ENCODE results near the gene SOSTDC1. TPM values are rescaled to one million over a fixed set of nuclear protein-coding genes. Genes with fewer than 3 reads are reported as not detected.

The SOSTDC1 gene
- total RNA-seq, 4 donors from 2014 or later, result 0.39 to 2.4 (median 1.5) TPM

GRCh38 chr7:16433568-16434122 is 31.9 kb downstream of the SOSTDC1 start:
- H3K4me3 ChIP-seq, result no peak overlapping the region
- no peaks in the 10 kb centered on the region for H3K36me3 ChIP-seq
- WGBS, 2 donors, result 75 to 76% methylated on average over 2 of the region's 2 CpGs
- no peaks in the 10 kb centered on the region for H3K9me3 ChIP-seq
- H3K27me3 ChIP-seq, result no peaks in the 10 kb centered on the region
- H3K4me1 ChIP-seq, result no peaks in the 10 kb centered on the region
- H3K27ac ChIP-seq, result no peak overlapping the region
- no peak for TF ChIP-seq POLR2A (IDR thresholded peaks at IDR 0.05)
- no peak for TF ChIP-seq CTCF (IDR thresholded peaks at IDR 0.05)
- TF ChIP-seq EP300 (IDR thresholded peaks at IDR 0.05), result no peak
- no peak for DNase-seq (ENCODE audit: low spot score in 2 of 2)

- Histone ChIP-seq H3K9me3 (no peaks in the 10 kb centered on the region), H3K27me3 (no peaks in the 10 kb centered on the region), H3K27ac (no peak overlapping the region), H3K4me1 (no peaks in the 10 kb centered on the region), H3K36me3 (no peaks in the 10 kb centered on the region), H3K4me3 (no peak overlapping the region)
- DNase-seq (ENCODE audit: low spot score in 2 of 2), result no peak
- TF ChIP-seq EP300 (IDR thresholded peaks at IDR 0.05), result no peak
- no peak for TF ChIP-seq CTCF (IDR thresholded peaks at IDR 0.05)
- no peak for TF ChIP-seq POLR2A (IDR thresholded peaks at IDR 0.05)
- WGBS, 2 donors, result 86 to 93% methylated on average over 1 of the region's 1 CpG
Observed at GRCh38 chr7:16432425-16432731, 33.2 kb downstream of the SOSTDC1 start.

DNA sequence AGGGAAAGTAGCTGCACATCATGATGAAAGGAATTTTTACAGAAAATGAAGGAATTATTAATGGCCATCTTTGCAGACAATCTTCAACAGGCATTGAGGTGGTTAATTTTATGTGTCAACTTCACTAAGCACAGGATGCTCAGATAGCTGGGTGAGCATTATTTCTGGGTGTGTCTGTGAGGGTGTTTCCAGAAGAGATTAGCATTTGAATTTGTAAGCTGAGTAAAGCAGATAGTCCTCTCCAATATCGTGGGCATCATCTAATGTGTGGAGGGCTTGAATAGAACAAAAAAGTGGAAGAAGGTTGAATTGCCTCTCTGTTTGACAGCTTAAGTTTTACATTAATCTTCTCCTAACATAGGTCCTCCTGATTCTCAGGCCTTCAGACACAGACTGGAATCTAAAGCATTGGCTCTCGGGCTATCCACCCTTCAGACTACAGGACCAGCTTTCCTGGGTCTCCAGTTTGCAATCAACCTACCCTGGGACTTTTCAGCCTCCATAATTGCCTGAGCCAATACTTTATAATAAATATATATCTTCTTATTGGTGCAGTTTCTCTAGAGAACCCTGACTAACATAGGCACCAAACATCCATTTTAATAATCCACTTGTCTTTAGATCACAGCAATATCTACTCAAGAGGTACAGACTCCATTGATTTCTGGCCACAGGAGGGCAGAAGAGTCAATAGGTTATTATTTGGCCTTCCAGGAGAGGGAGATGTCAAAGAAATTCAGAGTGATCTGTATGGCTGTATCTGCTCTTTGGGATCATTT is 33.7 kb downstream of the SOSTDC1 start:
- H3K27me3 ChIP-seq, result no peaks in the 10 kb centered on the region
- WGBS, 2 donors, result 92 to 95% methylated on average over 2 of the region's 2 CpGs
- TF ChIP-seq POLR2A (IDR thresholded peaks at IDR 0.05) (no peak), CTCF (IDR thresholded peaks at IDR 0.05) (peak in 4 of 5 experiments; percentile 10 to 47 (median 34))

DNA sequence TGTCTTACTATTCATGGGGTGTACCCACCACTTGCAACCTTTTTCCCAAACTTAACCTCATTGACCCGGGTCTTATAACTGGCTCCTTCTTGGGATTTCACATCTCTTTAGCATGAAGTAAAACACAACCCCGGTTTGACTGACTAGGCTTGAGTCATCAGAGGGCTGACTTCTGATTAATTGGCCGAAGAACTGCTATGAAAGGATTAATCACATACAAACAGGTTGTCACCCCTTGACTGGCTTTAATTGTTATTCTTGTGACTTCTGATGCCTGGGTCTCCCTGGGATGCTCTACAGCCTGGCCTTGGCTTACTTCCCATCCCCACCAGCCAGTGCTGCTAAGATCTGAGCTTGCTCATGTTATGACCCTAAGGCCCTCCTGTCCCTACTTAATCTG is 35.4 kb downstream of the SOSTDC1 start:
- no peaks in the 10 kb centered on the region for H3K4me1 ChIP-seq
- H3K27me3 ChIP-seq, result no peaks in the 10 kb centered on the region
- H3K36me3 ChIP-seq, result no peaks in the 10 kb centered on the region
- TF ChIP-seq CTCF (IDR thresholded peaks at IDR 0.05) (no peak), POLR2A (IDR thresholded peaks at IDR 0.05) (no peak), EP300 (IDR thresholded peaks at IDR 0.05) (no peak)
- DNase-seq (ENCODE audit: low spot score in 2 of 2), result no peak
- 77 to 83% methylated on average over 3 of the region's 3 CpGs for WGBS, 2 donors
- no peak overlapping the region for H3K27ac ChIP-seq
- H3K9me3 ChIP-seq, result no peaks in the 10 kb centered on the region
- no peak overlapping the region for H3K4me3 ChIP-seq

More for the DNA sequence above, 33.7 kb downstream of the SOSTDC1 start:
- DNase-seq (ENCODE audit: low spot score in 2 of 2), result peak in 1 of 2 donors; percentile 12
- Histone ChIP-seq H3K4me1 (no peaks in the 10 kb centered on the region), H3K36me3 (no peaks in the 10 kb centered on the region), H3K27ac (no peak overlapping the region), H3K9me3 (no peaks in the 10 kb centered on the region), H3K4me3 (no peak overlapping the region)

DNA sequence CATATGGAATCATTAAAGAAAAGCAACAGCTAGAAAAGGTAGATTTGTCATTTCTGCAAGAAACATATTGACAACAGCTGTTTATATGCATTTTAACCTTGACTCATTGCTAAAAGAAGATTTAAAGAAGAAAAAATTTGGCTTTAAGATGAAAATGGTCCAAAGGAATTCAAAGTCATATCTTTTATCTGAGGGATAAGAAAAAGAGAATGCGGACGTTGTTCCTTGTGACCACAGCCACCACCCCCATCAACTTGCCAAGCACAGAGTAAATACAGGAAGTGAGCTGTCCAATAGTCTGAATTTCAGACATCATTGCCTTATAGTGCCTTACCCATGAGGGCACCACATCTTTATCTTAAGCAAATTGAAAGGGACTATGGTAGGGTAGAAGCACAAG is 36.9 kb downstream of the SOSTDC1 start:
- WGBS, 2 donors, result 60 to 67% methylated on average over 2 of the region's 2 CpGs
- DNase-seq (ENCODE audit: low spot score in 2 of 2), result no peak
- Histone ChIP-seq H3K27me3 (no peaks in the 10 kb centered on the region), H3K27ac (no peak overlapping the region), H3K9me3 (no peaks in the 10 kb centered on the region), H3K4me3 (no peak overlapping the region), H3K36me3 (no peaks in the 10 kb centered on the region), H3K4me1 (no peaks in the 10 kb centered on the region)
- TF ChIP-seq EP300 (IDR thresholded peaks at IDR 0.05), result no peak

Measured in tibial nerve (tissue), 4 donors.